Fibroblast of villous mesenchyme (primary cell): ENCODE data around the gene SNX13. TPM values are rescaled to one million over a fixed set of nuclear protein-coding genes. Genes with fewer than 3 reads are reported as not detected.

Experiments used
- DNase-seq: peaks from one replicate; pipeline ENCODE4 v3.0.0-alpha.2; 2010; ENCODE audit warnings: low read depth
- H3K4me3 ChIP-seq: 2 replicates; pipeline ENCODE4 v1.5.1; 2011; ENCODE audit warnings: low read depth, mild to moderate bottlenecking, low read length
- CTCF ChIP-seq: IDR thresholded peaks from 2 replicates; pipeline ENCODE4 v1.5.1; 2012; ENCODE audit warnings: low read depth, mild to moderate bottlenecking, low read length; ENCODE audit not compliant: insufficient read depth
- total RNA-seq: library from RNA; depleted of rRNA; stranded (reverse); fragments of >200 nt; gene quantifications from 2 replicates; pipeline ENCODE4 v1.2.3, GENCODE V29; 2012

SNX13 gene
- total RNA-seq, 1 donor: 51.8 TPM

- no peak for TF ChIP-seq CTCF
- no peak overlapping the region for H3K4me3 ChIP-seq
- DNase-seq: peak; percentile 36
Measured at GRCh38 chr7:17802056-17802455, 138.2 kb downstream of the SNX13 start.

GRCh38 chr7:17792075-17792936 lies 148.0 kb downstream of the SNX13 start:
- H3K4me3 ChIP-seq: no peak overlapping the region
- DNase-seq: no peak
- TF ChIP-seq CTCF: no peak

GRCh38 chr7:17787257-17787656 lies 153.0 kb downstream of the SNX13 start:
- no peak overlapping the region for H3K4me3 ChIP-seq
- TF ChIP-seq CTCF: no peak
- no peak for DNase-seq

GRCh38 chr7:17786314-17786852 lies 153.9 kb downstream of the SNX13 start:
- H3K4me3 ChIP-seq: no peak overlapping the region
- TF ChIP-seq CTCF: no peak
- no peak for DNase-seq

- TF ChIP-seq CTCF: no peak
- H3K4me3 ChIP-seq: no peak overlapping the region
- DNase-seq: no peak
Measured at GRCh38 chr7:17782216-17782549, 158.1 kb downstream of the SNX13 start.

- H3K4me3 ChIP-seq: no peak overlapping the region
- peak; percentile 47 for DNase-seq
- TF ChIP-seq CTCF: no peak
Measured at GRCh38 chr7:17781491-17782215, 158.6 kb downstream of the SNX13 start.
